Activated T-helper 1 cell treated with Interleukin-2 at 50 U/mL for 16 hours (primary cell): ENCODE data around the gene HIVEP3.
"Not testable (repeated sequence)": the region's sequence is repeated elsewhere in the genome, so short reads cannot be mapped to it uniquely, and the experiment has no call there.

Experiments used
- DNase-seq: peaks from one replicate; pipeline ENCODE4 v3.0.0-alpha.2; 2020; ENCODE audit warnings: low read depth

The HIVEP3 gene

GRCh38 chr1:41558761-41559171, 360.0 kb downstream of the HIVEP3 start:
- DNase-seq, result no peak

GRCh38 chr1:41557751-41558455, 360.8 kb downstream of the HIVEP3 start:
- DNase-seq, result no peak

GRCh38 chr1:41554746-41555145, 364.0 kb downstream of the HIVEP3 start:
- not testable (repeated sequence) for DNase-seq

GRCh38 chr1:41547781-41548560, 370.8 kb downstream of the HIVEP3 start:
- no peak for DNase-seq

GRCh38 chr1:41547336-41547735, 371.4 kb downstream of the HIVEP3 start:
- DNase-seq, result no peak

GRCh38 chr1:41546833-41547135, 371.9 kb downstream of the HIVEP3 start:
- no peak for DNase-seq

- no peak for DNase-seq
Observed at GRCh38 chr1:41545996-41546832, 372.5 kb downstream of the HIVEP3 start.

- no peak for DNase-seq
Observed at GRCh38 chr1:41542196-41542930, 376.4 kb downstream of the HIVEP3 start.

- DNase-seq, result no peak
Observed at GRCh38 chr1:41541592-41541952, 377.1 kb downstream of the HIVEP3 start.

- DNase-seq, result no peak
Observed at GRCh38 chr1:41540886-41541591, 377.7 kb downstream of the HIVEP3 start.

GRCh38 chr1:41539999-41540398, 378.7 kb downstream of the HIVEP3 start:
- DNase-seq, result no peak

GRCh38 chr1:41539418-41539805, 379.3 kb downstream of the HIVEP3 start:
- no peak for DNase-seq

- DNase-seq, result no peak
Observed at GRCh38 chr1:41538741-41539417, 379.8 kb downstream of the HIVEP3 start.

GRCh38 chr1:41537788-41538351, 380.9 kb downstream of the HIVEP3 start:
- no peak for DNase-seq

- no peak for DNase-seq
Observed at GRCh38 chr1:41537251-41537650, 381.5 kb downstream of the HIVEP3 start.

- DNase-seq, result no peak
Observed at GRCh38 chr1:41536361-41536802, 382.3 kb downstream of the HIVEP3 start.

- DNase-seq, result no peak
Observed at GRCh38 chr1:41535716-41536115, 383.0 kb downstream of the HIVEP3 start.

GRCh38 chr1:41535276-41535675, 383.4 kb downstream of the HIVEP3 start:
- DNase-seq, result no peak

- DNase-seq, result no peak
Observed at GRCh38 chr1:41534181-41535076, 384.3 kb downstream of the HIVEP3 start.

GRCh38 chr1:41533731-41534080, 385.0 kb downstream of the HIVEP3 start:
- no peak for DNase-seq
